NCI-H1417 (cell line): Measurements from ENCODE around the gene DRD4.
"Not testable (repeated sequence)": the region's sequence is repeated elsewhere in the genome, so short reads cannot be mapped to it uniquely, and the experiment has no call there.

ENCODE experiments used
- DNase-seq, 3 experiments: peaks; one replicate each; lab custom pipeline; 2025; lab: John Stamatoyannopoulos, UW

The DRD4 gene

GRCh38 chr11:643849-644738 is 7.0 kb downstream of the DRD4 start:
- no peak for DNase-seq

- peak in 1 of 3 experiments; percentile 19 for DNase-seq
Observed at GRCh38 chr11:645536-645935, 8.5 kb downstream of the DRD4 start.

GRCh38 chr11:646214-646613 is 9.1 kb downstream of the DRD4 start:
- DNase-seq, result no peak

- DNase-seq, result not testable (repeated sequence)
Observed at GRCh38 chr11:647672-648158, 10.6 kb downstream of the DRD4 start.

- DNase-seq, result no peak
Observed at GRCh38 chr11:650482-650881, 13.4 kb downstream of the DRD4 start.

GRCh38 chr11:653136-653535 is 16.1 kb downstream of the DRD4 start:
- DNase-seq, result not testable (repeated sequence)

GRCh38 chr11:653837-654236 is 16.8 kb downstream of the DRD4 start:
- no peak for DNase-seq

GRCh38 chr11:654444-654843 is 17.4 kb downstream of the DRD4 start:
- not testable (repeated sequence) for DNase-seq

GRCh38 chr11:655036-655726 is 18.1 kb downstream of the DRD4 start:
- no peak for DNase-seq

GRCh38 chr11:656426-656825 is 19.4 kb downstream of the DRD4 start:
- no peak for DNase-seq

GRCh38 chr11:656866-657265 is 19.8 kb downstream of the DRD4 start:
- DNase-seq, result no peak

GRCh38 chr11:657691-658126 is 20.6 kb downstream of the DRD4 start:
- DNase-seq, result no peak

GRCh38 chr11:659532-660085 is 22.5 kb downstream of the DRD4 start:
- no peak for DNase-seq

- no peak for DNase-seq
Observed at GRCh38 chr11:660281-660680, 23.2 kb downstream of the DRD4 start.

GRCh38 chr11:660681-661444 is 23.8 kb downstream of the DRD4 start:
- DNase-seq, result no peak

- DNase-seq, result peak; percentile 10 to 37 (median 10)
Observed at GRCh38 chr11:662689-663274, 25.7 kb downstream of the DRD4 start.

- no peak for DNase-seq
Observed at GRCh38 chr11:665062-665703, 28.1 kb downstream of the DRD4 start.

GRCh38 chr11:665704-666281 is 28.7 kb downstream of the DRD4 start:
- no peak for DNase-seq

- DNase-seq, result no peak
Observed at GRCh38 chr11:673866-674265, 36.8 kb downstream of the DRD4 start.

GRCh38 chr11:674406-674805 is 37.3 kb downstream of the DRD4 start:
- DNase-seq, result no peak

GRCh38 chr11:678297-678696 is 41.2 kb downstream of the DRD4 start:
- no peak for DNase-seq
